Endothelial cell (in vitro differentiated cells): Measurements from ENCODE around the gene PSMB10. TPM values are rescaled to one million over a fixed set of nuclear protein-coding genes. Genes with fewer than 3 reads are reported as not detected.

Experiments used
- DNase-seq: peaks from one replicate; pipeline ENCODE4 v3.0.0; 2021; ENCODE audit warnings: low spot score
- H3K27ac Mint-ChIP-seq: one replicate; pipeline ENCODE4 v1.8.0; 2021; ENCODE audit warnings: mixed read lengths, inconsistent platforms; ENCODE audit not compliant: unreplicated experiment
- H3K27me3 Mint-ChIP-seq: one replicate; pipeline ENCODE4 v1.8.0; 2021; ENCODE audit warnings: mild to moderate bottlenecking, moderate library complexity, mixed read lengths, inconsistent platforms; ENCODE audit not compliant: unreplicated experiment
- H3K36me3 Mint-ChIP-seq: one replicate; pipeline ENCODE4 v1.8.0; 2021; ENCODE audit warnings: mild to moderate bottlenecking, low read depth, mixed read lengths, inconsistent platforms; ENCODE audit not compliant: unreplicated experiment
- H3K4me1 Mint-ChIP-seq: one replicate; pipeline ENCODE4 v1.8.0; 2021; ENCODE audit warnings: mild to moderate bottlenecking, mixed read lengths, inconsistent platforms; ENCODE audit not compliant: unreplicated experiment
- H3K4me3 Mint-ChIP-seq: one replicate; pipeline ENCODE4 v1.8.0; 2021; ENCODE audit warnings: mild to moderate bottlenecking, mixed read lengths, inconsistent platforms; ENCODE audit not compliant: unreplicated experiment
- H3K9me3 Mint-ChIP-seq: one replicate; pipeline ENCODE4 v1.8.0; 2021; ENCODE audit warnings: mixed read lengths, inconsistent platforms; ENCODE audit not compliant: unreplicated experiment
- CTCF ChIP-seq: fragments of 200-600 bp; sonication (generic); IDR thresholded peaks from one replicate; pipeline ENCODE4 v1.5.0; 2021; ENCODE audit warnings: antibody characterized with exemption; ENCODE audit not compliant: unreplicated experiment
- total RNA-seq: library from RNA; stranded (reverse); fragmentation: NEBNext Ultra II Directional; extraction: Animal tissue kit (Norgen Biotek cat#: 25700); gene quantifications from one replicate; pipeline ENCODE4 v1.2.1, GENCODE V29; 2021; ENCODE audit not compliant: unreplicated experiment

The PSMB10 gene
- total RNA-seq, 1 donor from 2014 or later = 15.3 TPM

GRCh38 chr16:67954421-67955196 lies 18.0 kb upstream of the PSMB10 start:
- Mint-ChIP-seq H3K36me3 (peaks cover 23% of the 10 kb centered on the region), H3K9me3 (no peaks in the 10 kb centered on the region), H3K27ac (no peak overlapping the region), H3K4me1 (no peaks in the 10 kb centered on the region), H3K4me3 (no peak overlapping the region), H3K27me3 (peaks cover 8% of the 10 kb centered on the region)
- no peak for TF ChIP-seq CTCF
- no peak for DNase-seq

- peaks cover 23% of the 10 kb centered on the region for H3K36me3 Mint-ChIP-seq
- H3K4me1 Mint-ChIP-seq = no peaks in the 10 kb centered on the region
- no peak for TF ChIP-seq CTCF
- no peak for DNase-seq
- H3K27me3 Mint-ChIP-seq = peaks cover 7% of the 10 kb centered on the region
- H3K27ac Mint-ChIP-seq = no peak overlapping the region
- H3K4me3 Mint-ChIP-seq = no peak overlapping the region
- H3K9me3 Mint-ChIP-seq = no peaks in the 10 kb centered on the region
Observed at GRCh38 chr16:67953641-67954375, 17.2 kb upstream of the PSMB10 start.

GRCh38 chr16:67951485-67951884 lies 14.8 kb upstream of the PSMB10 start:
- no peak for TF ChIP-seq CTCF
- Mint-ChIP-seq H3K4me3 (no peak overlapping the region), H3K36me3 (peaks cover 17% of the 10 kb centered on the region), H3K27ac (no peak overlapping the region), H3K27me3 (peaks cover 4% of the 10 kb centered on the region), H3K9me3 (no peaks in the 10 kb centered on the region), H3K4me1 (no peaks in the 10 kb centered on the region)
- no peak for DNase-seq

GRCh38 chr16:67950335-67950843 lies 13.7 kb upstream of the PSMB10 start:
- Mint-ChIP-seq H3K4me1 (no peaks in the 10 kb centered on the region), H3K27ac (no peak overlapping the region), H3K36me3 (peaks cover 17% of the 10 kb centered on the region), H3K4me3 (no peak overlapping the region), H3K9me3 (no peaks in the 10 kb centered on the region), H3K27me3 (peaks cover 5% of the 10 kb centered on the region)
- TF ChIP-seq CTCF = no peak
- no peak for DNase-seq

GRCh38 chr16:67949645-67950044 lies 13.0 kb upstream of the PSMB10 start:
- H3K27ac Mint-ChIP-seq = no peak overlapping the region
- H3K4me3 Mint-ChIP-seq = no peak overlapping the region
- peaks cover 17% of the 10 kb centered on the region for H3K36me3 Mint-ChIP-seq
- no peaks in the 10 kb centered on the region for H3K4me1 Mint-ChIP-seq
- H3K9me3 Mint-ChIP-seq = no peaks in the 10 kb centered on the region
- H3K27me3 Mint-ChIP-seq = peaks cover 8% of the 10 kb centered on the region
- TF ChIP-seq CTCF = no peak
- DNase-seq = no peak
